Stimulated activated CD4-positive, alpha-beta T cell treated with anti-CD3 and anti-CD28 coated beads, Interleukin-1b, Interleukin-23, amount 100 ng/mL, for 24 hours (primary cell): ENCODE data around the gene HERPUD1.
"Not testable (repeated sequence)": the region's sequence is repeated elsewhere in the genome, so short reads cannot be mapped to it uniquely, and the experiment has no call there.

Experiments
- DNase-seq, 4 experiments: peaks; one replicate each; pipeline ENCODE4 v3.0.0-alpha.2; 2020; ENCODE audit warnings: low read depth in 4 of 4, low spot score in 1 of 4

The HERPUD1 gene, protein sequence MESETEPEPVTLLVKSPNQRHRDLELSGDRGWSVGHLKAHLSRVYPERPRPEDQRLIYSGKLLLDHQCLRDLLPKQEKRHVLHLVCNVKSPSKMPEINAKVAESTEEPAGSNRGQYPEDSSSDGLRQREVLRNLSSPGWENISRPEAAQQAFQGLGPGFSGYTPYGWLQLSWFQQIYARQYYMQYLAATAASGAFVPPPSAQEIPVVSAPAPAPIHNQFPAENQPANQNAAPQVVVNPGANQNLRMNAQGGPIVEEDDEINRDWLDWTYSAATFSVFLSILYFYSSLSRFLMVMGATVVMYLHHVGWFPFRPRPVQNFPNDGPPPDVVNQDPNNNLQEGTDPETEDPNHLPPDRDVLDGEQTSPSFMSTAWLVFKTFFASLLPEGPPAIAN

GRCh38 chr16:56931892-56932720, at the start of gene HERPUD1:
Gene HERPUD1 (plus strand): TSS chr16:56932142. CDS start chr16:56932245, 103 bp downstream.
- peak; percentile 93 to 98 (median 97) for DNase-seq

DNA sequence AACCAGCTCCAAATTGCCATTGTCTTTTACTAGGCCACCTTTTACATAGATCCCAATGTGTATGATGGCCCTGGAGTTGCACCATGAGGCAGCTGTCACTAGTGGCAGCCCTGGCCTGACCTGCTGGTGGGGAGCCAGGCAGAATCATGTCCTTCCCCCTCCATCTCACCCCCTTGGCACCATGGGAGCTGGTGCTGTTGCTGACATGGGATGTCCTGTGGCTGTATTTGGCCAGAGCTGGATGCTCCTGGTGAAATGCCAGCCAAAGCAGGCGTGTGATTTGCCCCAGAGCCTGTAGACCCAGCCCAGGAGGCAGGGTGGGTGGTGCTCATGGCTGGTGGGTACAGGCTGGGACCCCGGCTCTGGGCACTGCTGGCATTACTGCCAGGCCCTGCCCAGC, 48.4 kb upstream of the HERPUD1 start:
- no peak for DNase-seq

- no peak for DNase-seq
Measured at GRCh38 chr16:56884026-56884582, 47.8 kb upstream of the HERPUD1 start.

- not testable (repeated sequence) for DNase-seq
Measured at GRCh38 chr16:56884929-56885328, 47.0 kb upstream of the HERPUD1 start.

DNA sequence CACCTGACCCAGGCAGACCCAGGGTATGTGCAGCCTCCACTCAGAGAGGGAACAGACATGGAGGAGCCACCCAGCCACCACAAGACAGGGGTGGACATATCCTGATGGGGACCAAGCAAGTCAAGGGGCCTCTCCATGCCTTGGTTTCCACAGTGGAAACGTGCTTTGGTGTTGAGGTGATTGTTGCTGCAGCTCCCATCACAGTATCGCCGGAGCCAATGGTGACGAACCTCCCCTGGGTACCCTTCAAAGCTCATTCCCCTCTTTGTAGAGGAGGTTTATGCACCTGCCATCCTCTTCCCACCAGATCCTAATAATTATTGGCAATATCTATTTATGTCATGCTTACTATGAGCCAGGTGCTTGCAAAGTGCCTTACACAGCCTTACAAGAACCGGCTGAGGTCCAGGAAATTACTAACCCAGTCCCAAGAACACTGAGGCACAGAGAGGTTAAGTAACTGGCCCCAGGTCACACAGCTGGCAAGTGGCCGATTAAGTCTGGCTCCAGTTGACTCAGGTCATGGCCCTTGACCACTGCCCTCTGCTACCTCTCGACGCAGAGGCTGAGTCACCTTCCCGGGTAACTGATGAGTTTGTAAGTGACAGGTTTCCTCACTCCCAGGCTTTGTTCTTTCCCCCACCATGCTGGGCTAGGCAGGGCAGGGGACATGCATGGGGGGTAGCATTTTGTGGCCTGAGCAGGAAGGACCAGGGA, 46.3 kb upstream of the HERPUD1 start:
- no peak for DNase-seq

DNA sequence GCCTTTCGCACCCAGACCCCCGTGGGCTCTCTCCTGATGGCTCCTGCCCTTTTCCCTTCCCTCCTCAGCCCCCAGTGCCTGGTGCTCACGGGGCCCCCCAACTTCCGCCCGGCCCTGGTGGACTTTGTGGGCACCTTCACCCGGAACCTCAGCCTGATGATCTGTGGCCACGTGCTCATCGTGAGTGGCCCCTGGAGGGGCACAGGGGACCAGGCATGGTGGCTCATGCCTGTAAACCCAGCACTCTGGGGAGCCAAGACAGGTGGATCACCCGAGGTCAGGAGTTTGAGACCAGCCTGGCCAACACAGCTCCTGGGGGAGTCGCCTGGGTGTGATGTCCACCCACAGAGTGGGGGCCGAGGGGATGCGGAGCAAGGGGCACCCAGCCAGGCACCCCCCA, 45.6 kb upstream of the HERPUD1 start:
- DNase-seq, result no peak

DNA sequence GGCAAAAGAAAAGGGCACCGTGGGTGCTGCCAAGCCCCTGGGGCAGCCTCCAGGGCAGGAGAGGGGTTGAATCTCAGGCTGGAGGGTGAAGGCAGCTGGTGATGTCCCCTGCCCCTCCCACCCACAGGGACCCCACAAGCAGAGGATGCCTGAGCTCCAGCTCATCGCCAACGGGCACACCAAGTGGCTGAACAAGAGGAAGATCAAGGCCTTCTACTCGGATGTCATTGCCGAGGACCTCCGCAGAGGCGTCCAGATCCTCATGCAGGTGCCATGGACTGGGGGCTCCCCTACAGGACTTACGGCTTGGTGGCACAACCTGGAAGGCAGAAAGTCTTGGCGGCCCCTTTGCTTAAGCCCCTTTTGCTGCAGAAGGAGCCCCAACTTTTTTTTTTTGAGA, 45.1 kb upstream of the HERPUD1 start:
- DNase-seq, result no peak

GRCh38 chr16:56888806-56889205, 43.1 kb upstream of the HERPUD1 start:
- no peak for DNase-seq

GRCh38 chr16:56889206-56889605, 42.7 kb upstream of the HERPUD1 start:
- no peak for DNase-seq

DNA sequence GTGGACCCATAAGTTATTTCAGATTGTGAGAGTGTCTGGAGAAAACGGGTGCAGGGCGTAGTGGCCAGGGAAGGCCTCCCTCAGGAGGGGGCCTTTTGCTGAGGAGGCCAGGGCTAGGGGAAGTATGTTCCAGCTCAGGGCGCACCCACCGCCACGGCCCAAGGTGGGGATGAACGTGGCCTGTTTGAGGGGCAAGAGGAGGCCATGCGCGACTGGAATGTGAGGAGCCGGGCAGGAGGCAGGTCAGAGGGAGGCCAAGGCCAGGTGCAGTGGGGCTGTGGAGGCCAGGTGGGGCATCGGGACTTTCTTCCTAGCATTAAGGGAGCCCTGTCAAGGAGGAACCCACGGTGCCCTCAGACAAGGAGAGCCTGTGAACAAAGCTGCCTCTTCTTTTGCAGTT, 40.3 kb upstream of the HERPUD1 start:
- DNase-seq, result no peak

DNA sequence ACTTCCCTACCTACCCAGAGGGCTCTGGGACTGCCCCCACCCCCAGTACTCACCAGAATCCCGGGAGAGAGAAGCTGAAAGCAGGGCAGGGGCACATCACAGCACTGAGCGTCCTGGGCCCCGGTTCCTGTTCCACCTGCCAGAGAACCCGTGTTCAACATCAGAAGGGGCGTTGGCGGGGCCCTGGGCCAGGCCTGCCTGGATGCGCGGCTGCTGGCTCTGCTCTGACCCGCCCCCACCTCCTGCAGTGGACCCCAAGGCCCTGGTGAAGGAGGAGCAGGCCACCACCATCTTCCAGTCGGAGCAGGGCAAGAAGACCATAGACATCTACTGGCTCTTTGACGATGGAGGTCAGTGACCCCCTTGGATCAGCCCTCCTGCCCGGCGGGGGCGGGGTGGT, 39.2 kb upstream of the HERPUD1 start:
- no peak for DNase-seq

DNA sequence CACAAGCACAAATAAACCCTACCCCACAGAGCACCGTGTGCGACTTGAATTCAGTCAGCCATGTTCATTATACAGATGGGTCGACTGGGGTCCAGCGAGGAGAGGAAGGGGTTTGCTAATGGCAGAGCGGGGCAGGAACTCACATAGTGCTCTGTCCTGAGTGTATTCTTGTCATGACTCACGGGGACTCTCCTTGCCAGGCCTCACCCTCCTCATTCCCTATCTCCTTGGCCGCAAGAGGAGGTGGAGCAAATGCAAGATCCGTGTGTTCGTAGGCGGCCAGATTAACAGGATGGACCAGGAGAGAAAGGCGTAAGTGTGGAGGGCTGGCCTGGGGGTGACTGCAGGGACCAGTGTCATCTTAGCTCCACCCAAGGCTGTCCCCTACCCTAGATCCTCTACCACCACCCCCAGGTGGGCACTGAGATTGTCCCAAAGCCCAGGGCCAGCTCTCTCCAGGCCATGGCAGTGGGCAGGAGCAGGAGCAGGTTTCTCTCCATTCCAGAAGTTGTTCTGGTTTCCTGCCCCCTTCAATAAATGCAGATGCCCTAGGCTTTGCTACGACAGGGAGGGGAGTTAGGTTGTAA, 37.5 kb upstream of the HERPUD1 start:
- no peak for DNase-seq

DNA sequence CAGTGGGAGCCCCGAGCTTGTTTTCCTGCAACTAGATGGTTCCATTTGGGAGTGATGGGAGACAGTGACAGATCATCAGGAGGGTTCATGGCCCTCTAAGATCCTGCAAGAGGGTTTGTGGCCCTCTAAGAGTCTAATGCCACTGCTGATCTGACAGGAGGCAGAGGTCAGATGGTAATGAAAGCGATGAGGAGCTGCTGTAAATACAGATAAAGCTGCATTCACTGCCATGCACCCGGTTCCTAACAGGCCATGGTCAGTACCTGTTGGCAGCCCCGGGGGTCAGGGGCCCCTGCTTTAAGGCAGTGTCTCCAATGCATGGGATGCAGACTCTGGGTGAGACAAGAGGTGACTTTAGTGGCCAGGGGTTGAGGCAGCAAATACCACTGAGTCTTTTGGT, 36.1 kb upstream of the HERPUD1 start:
- no peak for DNase-seq

GRCh38 chr16:56896244-56896643, 35.7 kb upstream of the HERPUD1 start:
- DNase-seq, result no peak

DNA sequence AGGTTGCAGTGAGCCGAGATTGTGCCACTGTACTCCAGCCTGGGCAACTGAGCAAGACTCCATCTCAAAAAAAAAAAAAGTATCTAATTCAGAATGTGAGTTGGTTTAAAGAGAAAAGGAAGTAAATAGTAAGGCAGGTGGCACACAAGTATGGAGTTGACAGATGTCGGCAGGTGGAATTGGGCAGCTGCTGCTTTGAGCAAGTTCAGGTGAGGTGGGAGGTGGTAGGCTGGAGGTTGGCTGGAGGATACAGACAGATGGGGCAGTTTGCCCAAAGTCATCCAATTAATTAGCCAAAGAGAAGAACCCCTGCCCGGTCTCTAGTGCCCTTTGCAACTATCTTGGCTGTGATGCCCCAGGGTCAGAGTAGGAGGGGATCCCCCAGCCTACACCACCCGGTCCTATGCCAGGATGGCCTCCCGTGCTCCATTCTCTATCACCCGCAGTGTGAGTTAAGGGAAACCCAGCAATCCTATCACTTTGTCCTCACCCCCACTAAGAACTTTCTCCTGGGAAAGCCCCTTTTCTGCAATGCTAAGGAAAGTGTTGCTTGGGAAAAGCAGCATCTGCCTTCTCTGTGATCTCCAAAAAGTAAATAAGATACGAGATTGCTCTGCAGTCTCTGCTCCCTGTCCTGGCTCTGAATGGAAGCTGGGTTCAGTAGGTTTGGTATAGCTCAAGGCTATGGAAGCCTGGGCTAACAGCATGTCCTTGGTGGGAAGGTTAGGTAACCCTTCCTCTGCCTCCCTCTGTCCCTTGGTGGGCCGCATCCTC, 34.7 kb upstream of the HERPUD1 start:
- DNase-seq, result no peak

DNA sequence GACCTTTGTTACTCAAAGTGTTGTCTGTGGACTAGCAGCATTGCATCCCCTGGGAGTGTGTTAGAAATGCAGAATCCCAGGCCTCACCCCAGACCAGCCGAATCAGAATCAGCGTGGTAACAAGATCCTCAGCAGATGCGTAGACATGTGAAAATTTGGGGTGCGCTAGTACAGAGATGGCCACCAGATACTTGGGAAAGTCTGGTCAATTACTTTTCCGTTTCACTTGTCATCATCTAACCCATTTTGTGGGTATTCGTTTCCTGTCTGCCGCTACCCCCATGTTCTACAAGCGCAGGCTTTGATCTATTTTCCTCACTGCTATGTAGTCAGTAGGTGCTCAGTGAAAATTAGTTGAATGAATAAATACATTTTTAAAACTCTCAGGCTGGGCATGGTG, 33.1 kb upstream of the HERPUD1 start:
- DNase-seq, result no peak

- no peak for DNase-seq
Measured at GRCh38 chr16:56903866-56904265, 28.1 kb upstream of the HERPUD1 start.

DNA sequence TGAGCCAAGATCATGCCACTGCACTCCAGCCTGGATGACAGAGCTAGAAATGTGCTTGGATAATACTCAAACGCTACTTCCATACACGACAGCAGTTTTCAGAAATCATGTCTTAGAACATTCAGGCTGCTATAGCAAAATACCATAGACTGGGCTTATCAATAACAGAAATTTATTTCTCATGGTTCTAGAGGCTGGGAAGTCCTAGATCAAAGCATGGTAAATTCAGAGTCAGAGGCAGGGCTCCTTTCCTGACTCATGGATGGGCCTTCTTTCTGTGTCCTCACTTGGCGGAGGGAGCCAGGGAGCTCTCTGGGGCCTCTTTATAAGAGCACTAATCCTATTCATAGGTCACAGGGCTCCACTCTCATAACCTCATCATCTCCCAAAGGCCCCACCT, 24.5 kb upstream of the HERPUD1 start:
- no peak for DNase-seq

DNA sequence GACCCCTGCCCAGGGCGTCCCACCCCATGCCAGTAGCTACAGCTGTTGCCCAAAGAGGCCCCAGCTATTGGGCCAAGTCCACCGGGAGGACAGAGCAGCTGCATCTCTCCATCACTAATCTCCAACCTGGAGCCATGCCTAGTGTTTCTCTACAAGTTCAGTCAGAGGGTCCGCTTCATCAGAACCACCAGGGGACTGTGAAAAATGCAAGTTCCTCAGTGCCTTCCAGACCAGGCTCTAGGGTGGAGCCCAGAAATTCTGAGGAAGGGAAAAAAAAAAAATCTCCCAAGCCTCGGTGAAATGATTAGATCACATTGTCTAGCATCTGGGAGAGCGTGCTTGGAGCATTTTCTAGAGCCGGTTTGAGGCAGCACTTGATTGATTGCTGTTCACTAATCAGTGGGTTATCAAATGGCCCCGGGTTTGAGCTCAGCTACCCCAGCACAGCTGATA, 22.4 kb upstream of the HERPUD1 start:
- DNase-seq, result no peak

DNA sequence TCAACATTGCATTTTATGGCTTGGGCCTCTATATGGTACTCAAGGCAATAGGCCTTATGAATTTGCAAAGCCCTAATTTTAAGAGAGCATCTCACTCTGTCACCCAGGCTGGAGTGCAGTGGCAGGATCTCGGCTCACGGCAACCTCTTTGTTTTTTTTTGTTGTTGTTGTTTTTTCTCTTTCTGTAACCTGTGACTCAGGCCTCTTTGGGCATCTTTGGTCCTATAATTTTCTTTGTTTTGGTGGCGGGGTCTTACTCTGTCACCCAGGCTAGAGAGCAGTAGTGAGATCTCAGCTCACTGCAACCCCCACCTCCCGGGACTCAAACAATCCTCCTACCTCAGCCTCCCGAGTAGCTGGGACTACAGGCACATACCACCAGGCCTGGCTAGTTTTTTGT, 21.8 kb upstream of the HERPUD1 start:
- DNase-seq, result no peak
